ENCODE results near the gene SPINK1. TPM values are rescaled to one million over a fixed set of nuclear protein-coding genes. Genes with fewer than 3 reads are reported as not detected.
"Not testable (repeated sequence)": the region's sequence is repeated elsewhere in the genome, so short reads cannot be mapped to it uniquely, and the experiment has no call there.

The SPINK1 gene
- total and polyA plus RNA-seq, 2 of the 4 experiments (the other 2 are of a cell fraction), result not detected

DNA sequence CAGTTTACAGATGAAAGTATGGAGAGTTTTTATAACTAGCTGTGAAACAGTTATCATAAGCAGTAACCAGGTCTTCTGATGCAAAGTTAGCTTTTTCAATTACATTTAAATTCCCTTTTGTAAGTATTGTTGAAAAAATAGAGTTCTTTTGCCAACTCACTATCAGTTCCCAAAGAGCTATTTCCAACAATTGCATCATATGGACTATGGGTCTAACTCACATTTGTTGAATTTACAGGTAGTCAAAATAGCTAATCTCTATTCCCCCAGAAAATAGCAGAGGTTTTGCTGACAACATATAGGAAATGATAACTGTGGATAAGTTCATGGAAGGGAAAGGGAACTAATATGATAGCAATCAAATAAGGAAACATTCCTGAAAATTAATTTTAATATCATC lies 1.4 kb downstream of the SPINK1 start:
- POLR2A ChIA-PET (ENCODE audit: unreplicated experiment), result no interaction called here
- Histone ChIP-seq H3K27me3 (ENCODE audit: control insufficient read depth, insufficient read depth, low read length) (peaks cover 2% of the 10 kb centered on the region; the same call in 1 of the 2 replicates), H3K14ac (replicated peaks; ENCODE audit: low read depth, low read length) (no peak overlapping the region), H3K9me1 (ENCODE audit: insufficient read depth, low read length) (no peaks in the 10 kb centered on the region), H4K8ac (ENCODE audit: low read depth in 2 of 2, low read length in 2 of 2) (no peak overlapping the region), H3K23ac (ENCODE audit: low read depth, low read length) (no peak overlapping the region), H3K4ac (ENCODE audit: low read depth, low read length) (no peak overlapping the region), H4K5ac (ENCODE audit: low read depth, low read length) (no peak overlapping the region), H2BK120ac (ENCODE audit: low read depth, low read length) (no peak overlapping the region), H2AFZ (replicated peaks; ENCODE audit: low read length, poor library complexity) (no peak overlapping the region), H2BK15ac (ENCODE audit: low read depth, low read length) (no peak overlapping the region), H2AK5ac (ENCODE audit: low read depth, low read length) (no peak overlapping the region), H3K56ac (ENCODE audit: extremely low read depth, insufficient read depth, low read length) (no peak overlapping the region), H3K18ac (ENCODE audit: low read depth, low read length) (no peak overlapping the region), H4K91ac (ENCODE audit: insufficient read depth, low read depth, low read length) (no peak overlapping the region), H3K79me1 (ENCODE audit: low read depth in 1 of 2, low read length in 2 of 2) (no peaks in the 10 kb centered on the region), H3K9me3 (ENCODE audit: control insufficient read depth, insufficient read depth, low read length) (no peaks in the 10 kb centered on the region), H4K20me1 (ENCODE audit: insufficient read depth, low read length) (no peaks in the 10 kb centered on the region), H2BK5ac (ENCODE audit: low read depth, low read length, poor library complexity, severe bottlenecking) (no peak overlapping the region), H3K4me3 (ENCODE audit: insufficient read depth, low read depth, low read length) (no peak overlapping the region), H3K27ac (ENCODE audit: insufficient read depth, low read length) (no peak overlapping the region), H3K9ac (ENCODE audit: low read depth, low read length) (no peak overlapping the region), H3K4me1 (ENCODE audit: control insufficient read depth, insufficient read depth, low read length) (no peaks in the 10 kb centered on the region), H3K36me3 (ENCODE audit: control insufficient read depth, insufficient read depth, low read length) (no peaks in the 10 kb centered on the region), H3K4me2 (ENCODE audit: low read depth, low read length) (no peak overlapping the region), H2AK9ac (replicated peaks; ENCODE audit: low read depth, low read length, poor library complexity) (no peak overlapping the region), H2BK20ac (ENCODE audit: low read depth, low read length) (no peak overlapping the region)
- in situ Hi-C loops (cut with MboI; ENCODE audit: low sequenced_read_pairs), result no loop called here
- TF ChIP-seq CHD1 (IDR thresholded peaks at IDR 0.05; ENCODE audit: low read depth, low read length) (no peak), RAD21 (IDR thresholded peaks at IDR 0.05; ENCODE audit: low read length) (no peak), MAZ (IDR thresholded peaks at IDR 0.05; ENCODE audit: borderline replicate concordance, low read depth, low read length) (no peak), ELK1 (IDR thresholded peaks at IDR 0.05; ENCODE audit: borderline replicate concordance, low read depth, low read length) (no peak)
- TF ChIP-seq, protein P1, sequence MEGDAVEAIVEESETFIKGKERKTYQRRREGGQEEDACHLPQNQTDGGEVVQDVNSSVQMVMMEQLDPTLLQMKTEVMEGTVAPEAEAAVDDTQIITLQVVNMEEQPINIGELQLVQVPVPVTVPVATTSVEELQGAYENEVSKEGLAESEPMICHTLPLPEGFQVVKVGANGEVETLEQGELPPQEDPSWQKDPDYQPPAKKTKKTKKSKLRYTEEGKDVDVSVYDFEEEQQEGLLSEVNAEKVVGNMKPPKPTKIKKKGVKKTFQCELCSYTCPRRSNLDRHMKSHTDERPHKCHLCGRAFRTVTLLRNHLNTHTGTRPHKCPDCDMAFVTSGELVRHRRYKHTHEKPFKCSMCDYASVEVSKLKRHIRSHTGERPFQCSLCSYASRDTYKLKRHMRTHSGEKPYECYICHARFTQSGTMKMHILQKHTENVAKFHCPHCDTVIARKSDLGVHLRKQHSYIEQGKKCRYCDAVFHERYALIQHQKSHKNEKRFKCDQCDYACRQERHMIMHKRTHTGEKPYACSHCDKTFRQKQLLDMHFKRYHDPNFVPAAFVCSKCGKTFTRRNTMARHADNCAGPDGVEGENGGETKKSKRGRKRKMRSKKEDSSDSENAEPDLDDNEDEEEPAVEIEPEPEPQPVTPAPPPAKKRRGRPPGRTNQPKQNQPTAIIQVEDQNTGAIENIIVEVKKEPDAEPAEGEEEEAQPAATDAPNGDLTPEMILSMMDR (conservative IDR thresholded peaks at IDR 0.05; ENCODE audit: low read depth, low read length), result no peak
- ATAC-seq (ENCODE audit: low read depth) (no peak), DNase-seq (no peak)
- dilution Hi-C loops (cut with HindIII; ENCODE audit: low sequenced_read_pairs, unreplicated experiment), result no loop called here
- BruUV-seq (replicated peaks), result no TSS peak
- CTCF ChIA-PET, result no interaction called here
- intact Hi-C loops (cut with micrococcal nuclease), result no loop called here

- dilution Hi-C loops (cut with HindIII; ENCODE audit: low sequenced_read_pairs, unreplicated experiment); H2BK120ac ChIP-seq (ENCODE audit: low read depth, low read length); H3K56ac ChIP-seq (ENCODE audit: extremely low read depth, insufficient read depth, low read length); H3K79me1 ChIP-seq (ENCODE audit: low read depth in 1 of 2, low read length in 2 of 2); BruUV-seq (replicated peaks); H4K91ac ChIP-seq (ENCODE audit: insufficient read depth, low read depth, low read length); H2AK5ac ChIP-seq (ENCODE audit: low read depth, low read length); ATAC-seq (ENCODE audit: low read depth); H3K14ac ChIP-seq (replicated peaks; ENCODE audit: low read depth, low read length); H4K8ac ChIP-seq (ENCODE audit: low read depth in 2 of 2, low read length in 2 of 2); POLR2A ChIA-PET (ENCODE audit: unreplicated experiment); DNase-seq; H3K9ac ChIP-seq (ENCODE audit: low read depth, low read length); H2AK9ac ChIP-seq (replicated peaks; ENCODE audit: low read depth, low read length, poor library complexity); H2BK20ac ChIP-seq (ENCODE audit: low read depth, low read length); H3K4me2 ChIP-seq (ENCODE audit: low read depth, low read length); H3K36me3 ChIP-seq (ENCODE audit: control insufficient read depth, insufficient read depth, low read length); H4K5ac ChIP-seq (ENCODE audit: low read depth, low read length); H3K27me3 ChIP-seq (ENCODE audit: control insufficient read depth, insufficient read depth, low read length); H3K27ac ChIP-seq (ENCODE audit: insufficient read depth, low read length); H3K4me3 ChIP-seq (ENCODE audit: insufficient read depth, low read depth, low read length); H2BK15ac ChIP-seq (ENCODE audit: low read depth, low read length); H3K4ac ChIP-seq (ENCODE audit: low read depth, low read length); H3K4me1 ChIP-seq (ENCODE audit: control insufficient read depth, insufficient read depth, low read length); H3K18ac ChIP-seq (ENCODE audit: low read depth, low read length); in situ Hi-C loops (cut with MboI; ENCODE audit: low sequenced_read_pairs); H2AFZ ChIP-seq (replicated peaks; ENCODE audit: low read length, poor library complexity); H4K20me1 ChIP-seq (ENCODE audit: insufficient read depth, low read length); H3K23ac ChIP-seq (ENCODE audit: low read depth, low read length); H3K9me1 ChIP-seq (ENCODE audit: insufficient read depth, low read length); H2BK5ac ChIP-seq (ENCODE audit: low read depth, low read length, poor library complexity, severe bottlenecking); H3K9me3 ChIP-seq (ENCODE audit: control insufficient read depth, insufficient read depth, low read length): not testable (repeated sequence)
- 100% methylated on average over 1 of the region's 5 CpGs; no CpG with 5 or more reads in 1 of the 2 experiments for WGBS, 2 experiments (ENCODE audit: extremely low coverage in 2 of 2, insufficient read length in 1 of 2)
- intact Hi-C loops (cut with micrococcal nuclease), result loop anchor here (10.0 kb wide), 1 partner anchor 602 kb away; no protein-coding TSS in a partner anchor
- CTCF ChIA-PET, result interaction anchor here (0.8 kb wide), 1 partner anchor 199 kb away, joined by 3 read pairs; no protein-coding TSS in a partner anchor
These were observed 4.5 kb downstream of the SPINK1 start for GRCh38 chr5:147827017-147827416.
